ENCODE data around the gene STX2.
A peak's percentile ranks its signal among the peaks of the same experiment; 100 is the strongest.

STX2 gene

DNA sequence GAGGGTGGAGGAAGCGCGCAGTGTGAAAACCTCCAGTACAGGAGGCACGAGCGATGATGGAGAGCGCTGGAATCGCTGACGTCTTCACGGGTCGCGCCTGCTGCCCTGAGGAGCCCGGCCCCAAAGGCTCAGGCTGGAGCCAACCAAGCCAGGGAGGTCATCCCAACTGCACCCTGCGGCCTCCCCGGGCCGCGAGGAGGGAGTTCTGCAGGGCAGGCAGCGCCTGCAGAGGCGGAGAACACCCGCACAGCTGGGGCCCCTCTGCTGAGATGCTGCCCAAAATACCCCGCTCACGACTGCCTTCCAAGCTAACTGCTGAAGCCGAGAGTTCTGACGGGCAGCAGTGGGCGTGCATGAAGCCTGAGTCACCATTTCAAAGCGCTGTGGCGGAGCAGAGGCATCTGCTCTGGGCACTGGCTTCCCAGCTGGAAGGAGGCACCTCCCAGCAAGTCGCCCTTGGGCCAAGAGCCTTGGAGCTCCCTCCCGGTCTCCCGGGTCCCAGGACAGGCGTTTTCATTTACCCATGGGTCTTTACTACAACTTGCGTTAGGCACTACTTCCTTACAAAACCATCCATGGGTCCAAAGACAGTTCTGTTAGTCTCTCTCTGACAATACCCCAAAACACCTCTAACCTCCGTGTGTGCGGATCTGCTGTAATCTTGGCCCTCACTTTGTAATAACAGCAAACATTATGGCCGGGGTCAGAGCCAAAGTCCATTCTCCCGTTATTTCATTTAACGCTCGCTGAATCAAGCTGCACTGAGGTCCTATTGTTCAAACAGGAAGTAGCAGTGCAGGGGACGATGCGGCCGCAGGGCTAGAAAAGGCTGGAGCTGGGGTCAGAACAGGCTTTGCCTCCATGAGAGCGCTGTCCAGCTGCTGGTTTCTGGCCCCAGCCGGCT lies 62.8 kb downstream of the STX2 start:
- H3K27ac ChIP-seq = no peak overlapping the region
- peaks cover 0 to 18% (median 13%) of the 10 kb centered on the region in 4 donors for H3K4me1 ChIP-seq
- intact Hi-C loops (cut with DNase I; ENCODE audit: low total_unique reads) = no loop called here
- H3K27me3 ChIP-seq = no peaks in the 10 kb centered on the region
- H3K36me3 ChIP-seq = peaks cover 0 to 10% (median 6%) of the 10 kb centered on the region in 3 donors
- no peaks in the 10 kb centered on the region for H3K9me3 ChIP-seq
- peak overlapping the region; percentile 26 to 35 for H3K4me3 ChIP-seq
- DNase-seq = peak in 1 of 2 donors; percentile 43
- TF ChIP-seq, protein P1, sequence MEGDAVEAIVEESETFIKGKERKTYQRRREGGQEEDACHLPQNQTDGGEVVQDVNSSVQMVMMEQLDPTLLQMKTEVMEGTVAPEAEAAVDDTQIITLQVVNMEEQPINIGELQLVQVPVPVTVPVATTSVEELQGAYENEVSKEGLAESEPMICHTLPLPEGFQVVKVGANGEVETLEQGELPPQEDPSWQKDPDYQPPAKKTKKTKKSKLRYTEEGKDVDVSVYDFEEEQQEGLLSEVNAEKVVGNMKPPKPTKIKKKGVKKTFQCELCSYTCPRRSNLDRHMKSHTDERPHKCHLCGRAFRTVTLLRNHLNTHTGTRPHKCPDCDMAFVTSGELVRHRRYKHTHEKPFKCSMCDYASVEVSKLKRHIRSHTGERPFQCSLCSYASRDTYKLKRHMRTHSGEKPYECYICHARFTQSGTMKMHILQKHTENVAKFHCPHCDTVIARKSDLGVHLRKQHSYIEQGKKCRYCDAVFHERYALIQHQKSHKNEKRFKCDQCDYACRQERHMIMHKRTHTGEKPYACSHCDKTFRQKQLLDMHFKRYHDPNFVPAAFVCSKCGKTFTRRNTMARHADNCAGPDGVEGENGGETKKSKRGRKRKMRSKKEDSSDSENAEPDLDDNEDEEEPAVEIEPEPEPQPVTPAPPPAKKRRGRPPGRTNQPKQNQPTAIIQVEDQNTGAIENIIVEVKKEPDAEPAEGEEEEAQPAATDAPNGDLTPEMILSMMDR (IDR thresholded peaks at IDR 0.05) = no peak

DNA sequence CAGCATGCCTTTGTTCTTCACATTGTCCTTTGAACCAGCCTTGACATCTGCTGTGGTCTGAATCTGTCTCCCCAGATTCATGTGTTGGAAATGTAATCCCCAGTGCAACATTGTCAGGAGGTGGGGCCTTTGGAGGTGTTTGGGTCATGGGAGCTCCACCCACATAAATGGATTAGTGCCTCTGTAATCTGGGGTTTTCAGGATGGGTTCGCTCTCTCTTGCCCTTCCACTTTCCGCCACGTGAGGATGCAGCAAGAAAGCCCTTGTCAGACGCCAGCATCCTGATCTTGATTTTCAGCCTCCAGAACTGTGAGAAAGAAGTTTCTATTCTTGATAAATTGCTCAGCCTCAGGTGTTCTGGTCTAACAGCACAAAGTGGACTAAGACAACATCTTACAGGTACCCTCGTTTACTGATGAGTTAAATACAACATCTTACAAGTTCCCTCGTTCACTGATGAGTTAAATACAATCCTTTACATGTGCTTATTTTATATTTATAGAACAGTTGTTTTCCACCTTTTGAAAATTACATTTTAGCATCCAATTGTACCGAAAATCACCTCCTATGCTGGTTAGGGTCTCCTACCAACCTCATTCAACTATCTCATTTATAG lies 68.5 kb downstream of the STX2 start:
- H3K4me1 ChIP-seq = peaks cover 0 to under 1% (median under 1%) of the 10 kb centered on the region in 4 donors
- TF ChIP-seq, protein P1 (IDR thresholded peaks at IDR 0.05) = no peak
- no peak overlapping the region for H3K27ac ChIP-seq
- no peaks in the 10 kb centered on the region for H3K27me3 ChIP-seq
- no peaks in the 10 kb centered on the region for H3K36me3 ChIP-seq
- no peak overlapping the region for H3K4me3 ChIP-seq
- intact Hi-C loops (cut with DNase I; ENCODE audit: low total_unique reads) = no loop called here
- no peaks in the 10 kb centered on the region for H3K9me3 ChIP-seq
- DNase-seq = no peak

DNA sequence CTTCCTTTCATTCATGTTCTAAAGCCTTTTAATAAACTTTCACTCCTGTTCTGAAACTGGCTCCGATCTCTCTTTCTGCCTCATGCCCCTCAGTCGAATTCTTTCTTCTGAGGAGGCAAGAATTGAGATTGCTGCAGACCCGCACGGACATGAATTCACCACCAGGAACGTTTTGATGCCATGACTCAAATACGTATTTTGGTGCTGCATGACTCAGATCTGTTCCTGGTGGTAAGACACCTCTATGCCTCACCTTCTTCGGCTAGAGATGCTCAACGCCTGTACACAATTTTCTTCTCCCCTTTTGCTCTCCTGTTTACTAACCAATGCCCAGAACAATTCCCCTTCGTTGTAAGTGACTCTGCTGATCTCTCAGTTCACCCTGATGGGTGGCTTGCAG lies 70.9 kb downstream of the STX2 start:
- TF ChIP-seq, protein P1 (IDR thresholded peaks at IDR 0.05) = no peak
- Histone ChIP-seq H3K4me1 (no peaks in the 10 kb centered on the region), H3K27me3 (peaks cover 0 to 2% of the 10 kb centered on the region in 2 donors), H3K27ac (no peak overlapping the region), H3K9me3 (no peaks in the 10 kb centered on the region), H3K36me3 (no peaks in the 10 kb centered on the region), H3K4me3 (no peak overlapping the region)
- intact Hi-C loops (cut with DNase I; ENCODE audit: low total_unique reads) = no loop called here
- DNase-seq = no peak

DNA sequence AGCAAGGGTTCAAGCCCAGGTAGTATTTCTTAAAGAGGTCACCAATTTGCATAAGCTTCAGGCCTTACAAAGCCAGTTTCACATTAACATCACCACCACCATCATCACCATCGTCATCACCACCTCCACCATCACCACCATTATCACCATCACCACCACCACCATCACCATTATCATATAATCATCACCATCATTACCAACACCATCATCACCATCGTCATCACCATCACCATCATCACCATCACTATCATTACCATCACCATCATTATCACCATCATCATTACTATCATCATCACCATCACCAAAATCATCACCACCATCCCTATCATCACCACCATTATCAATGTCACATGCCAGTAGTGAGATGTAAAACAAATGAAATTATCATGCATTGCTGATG lies 72.6 kb downstream of the STX2 start:
- TF ChIP-seq, protein P1 (IDR thresholded peaks at IDR 0.05) = no peak
- intact Hi-C loops (cut with DNase I; ENCODE audit: low total_unique reads) = no loop called here
- H3K9me3 ChIP-seq = no peaks in the 10 kb centered on the region
- no peaks in the 10 kb centered on the region for H3K4me1 ChIP-seq
- peaks cover 0 to 17% of the 10 kb centered on the region in 2 donors for H3K27me3 ChIP-seq
- no peaks in the 10 kb centered on the region for H3K36me3 ChIP-seq
- H3K4me3 ChIP-seq = no peak overlapping the region
- no peak for DNase-seq
- H3K27ac ChIP-seq = no peak overlapping the region

DNA sequence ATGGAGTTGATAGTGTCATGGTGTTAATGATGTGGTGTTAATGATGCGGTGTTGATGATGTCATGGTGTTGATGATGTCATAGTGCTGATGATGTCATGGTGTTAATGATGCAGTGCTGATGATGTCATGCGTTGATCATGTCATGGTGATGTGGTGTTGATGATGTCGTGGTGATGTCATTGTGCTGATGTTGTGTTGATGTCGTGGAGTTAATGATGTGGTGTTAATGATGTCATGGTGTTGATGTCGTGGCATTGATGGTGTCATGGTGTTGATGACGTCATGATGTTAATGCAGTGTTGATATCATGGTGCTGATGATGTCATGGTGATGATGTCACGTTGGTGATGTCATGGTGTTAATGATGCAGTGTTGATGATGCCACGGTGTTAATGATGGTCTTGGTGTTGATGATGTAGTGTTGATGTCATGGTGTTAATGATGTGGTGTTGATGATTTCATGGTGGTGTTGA lies 73.8 kb downstream of the STX2 start:
- intact Hi-C loops (cut with DNase I; ENCODE audit: low total_unique reads) = no loop called here
- Histone ChIP-seq H3K4me3 (no peak overlapping the region), H3K27me3 (peaks cover 0 to 28% of the 10 kb centered on the region in 2 donors), H3K36me3 (no peaks in the 10 kb centered on the region), H3K27ac (no peak overlapping the region), H3K4me1 (no peaks in the 10 kb centered on the region), H3K9me3 (no peaks in the 10 kb centered on the region)
- no peak for DNase-seq
- TF ChIP-seq, protein P1 (IDR thresholded peaks at IDR 0.05) = no peak

Measured in tibial artery (tissue), 4 donors.